ENCODE measurements around the gene KLHL21. TPM values are rescaled to one million over a fixed set of nuclear protein-coding genes. Genes with fewer than 3 reads are reported as not detected.
"Not testable (repeated sequence)": the region's sequence is repeated elsewhere in the genome, so short reads cannot be mapped to it uniquely, and the experiment has no call there.

Gene KLHL21
- total RNA-seq, 1 donor from 2014 or later, result 15.9 TPM

GRCh38 chr1:6570100-6570499 lies 32.6 kb downstream of the KLHL21 start:
- no peaks in the 10 kb centered on the region for H3K4me1 Mint-ChIP-seq
- no peaks in the 10 kb centered on the region for H3K9me3 Mint-ChIP-seq
- intact Hi-C loops (cut with micrococcal nuclease), result no loop called here
- H3K27me3 Mint-ChIP-seq, result peaks cover 9% of the 10 kb centered on the region
- no peak for ATAC-seq (ENCODE audit: low read depth)
- H3K27ac Mint-ChIP-seq, result no peak overlapping the region
- ChIA-PET CTCF (no interaction called here), POLR2A (no interaction called here)
- TF ChIP-seq CTCF (IDR thresholded peaks at IDR 0.05), result no peak
- DNase-seq, result no peak
- no peaks in the 10 kb centered on the region for H3K36me3 Mint-ChIP-seq (ENCODE audit: low read depth)
- H3K4me3 Mint-ChIP-seq, result no peak overlapping the region

- CTCF ChIA-PET, result interaction anchor here (0.5 kb wide), 1 partner anchor 16 kb away, joined by 3 read pairs; no protein-coding TSS in a partner anchor
- peaks cover 9% of the 10 kb centered on the region for H3K27me3 Mint-ChIP-seq
- no peak overlapping the region for H3K4me3 Mint-ChIP-seq
- intact Hi-C loops (cut with micrococcal nuclease), result no loop called here
- DNase-seq (no peak), ATAC-seq (ENCODE audit: low read depth) (no peak)
- POLR2A ChIA-PET, result interaction anchor here (0.6 kb wide), 1 partner anchor 11 kb away, joined by 3 read pairs; no protein-coding TSS in a partner anchor
- H3K4me1 Mint-ChIP-seq, result no peaks in the 10 kb centered on the region
- H3K27ac Mint-ChIP-seq, result no peak overlapping the region
- TF ChIP-seq CTCF (IDR thresholded peaks at IDR 0.05), result no peak
- no peaks in the 10 kb centered on the region for H3K9me3 Mint-ChIP-seq
- no peaks in the 10 kb centered on the region for H3K36me3 Mint-ChIP-seq (ENCODE audit: low read depth)
Measured at GRCh38 chr1:6569033-6569432, 33.6 kb downstream of the KLHL21 start.

GRCh38 chr1:6560267-6560666 lies 42.4 kb downstream of the KLHL21 start:
- Mint-ChIP-seq H3K27me3 (peaks cover 1% of the 10 kb centered on the region), H3K36me3 (ENCODE audit: low read depth) (no peaks in the 10 kb centered on the region), H3K9me3 (no peaks in the 10 kb centered on the region), H3K4me3 (no peak overlapping the region), H3K27ac (no peak overlapping the region), H3K4me1 (peaks cover 1% of the 10 kb centered on the region)
- TF ChIP-seq CTCF (IDR thresholded peaks at IDR 0.05), result no peak
- intact Hi-C loops (cut with micrococcal nuclease), result no loop called here
- POLR2A ChIA-PET, result interaction anchor here (0.6 kb wide), 1 partner anchor 142 kb away, joined by 5 read pairs; no protein-coding TSS in a partner anchor
- CTCF ChIA-PET, result no interaction called here
- DNase-seq, result no peak
- no peak for ATAC-seq (ENCODE audit: low read depth)

GRCh38 chr1:6559161-6559560 lies 43.5 kb downstream of the KLHL21 start:
- ATAC-seq (ENCODE audit: low read depth); H3K9me3 Mint-ChIP-seq; CTCF ChIA-PET; H3K4me3 Mint-ChIP-seq; H3K27ac Mint-ChIP-seq; H3K4me1 Mint-ChIP-seq; intact Hi-C loops (cut with micrococcal nuclease); H3K27me3 Mint-ChIP-seq; H3K36me3 Mint-ChIP-seq (ENCODE audit: low read depth); DNase-seq: not testable (repeated sequence)
- POLR2A ChIA-PET, result interaction anchor here (1.1 kb wide), 1 partner anchor 21 kb away, joined by 3 read pairs; the partner anchor contains the start of gene ZBTB48

GRCh38 chr1:6557597-6557996 lies 45.1 kb downstream of the KLHL21 start:
- DNase-seq (no peak), ATAC-seq (ENCODE audit: low read depth) (no peak)
- Mint-ChIP-seq H3K9me3 (no peaks in the 10 kb centered on the region), H3K36me3 (ENCODE audit: low read depth) (no peaks in the 10 kb centered on the region), H3K4me3 (no peak overlapping the region), H3K27ac (no peak overlapping the region), H3K4me1 (peaks cover 14% of the 10 kb centered on the region), H3K27me3 (peaks cover 1% of the 10 kb centered on the region)
- no peak for TF ChIP-seq CTCF (IDR thresholded peaks at IDR 0.05)
- intact Hi-C loops (cut with micrococcal nuclease), result no loop called here
- CTCF ChIA-PET, result interaction anchor here (1.2 kb wide), 1 partner anchor 69 kb away, joined by 3 read pairs; no protein-coding TSS in a partner anchor
- POLR2A ChIA-PET, result no interaction called here
